GM12891 (cell line): ENCODE results near the gene MLLT10.

Source experiments
- POLR2A ChIP-seq: IDR thresholded peaks from 2 replicates; pipeline ENCODE4 v1.6.1; 2011; ENCODE audit warnings: low read depth, low read length, control low read depth
- POLR2AphosphoS5 ChIP-seq: IDR thresholded peaks from 2 replicates; pipeline ENCODE4 v1.6.1; 2011; ENCODE audit warnings: low read depth, low read length, control low read depth
- POU2F2 ChIP-seq: IDR thresholded peaks from 2 replicates; pipeline ENCODE4 v1.6.1; 2011; ENCODE audit warnings: low read depth, mild to moderate bottlenecking, control low read depth, low read length, moderate library complexity
- TAF1 ChIP-seq: IDR thresholded peaks from 2 replicates; pipeline ENCODE4 v1.6.1; 2011; ENCODE audit warnings: low read depth, low read length, control low read depth

DNA sequence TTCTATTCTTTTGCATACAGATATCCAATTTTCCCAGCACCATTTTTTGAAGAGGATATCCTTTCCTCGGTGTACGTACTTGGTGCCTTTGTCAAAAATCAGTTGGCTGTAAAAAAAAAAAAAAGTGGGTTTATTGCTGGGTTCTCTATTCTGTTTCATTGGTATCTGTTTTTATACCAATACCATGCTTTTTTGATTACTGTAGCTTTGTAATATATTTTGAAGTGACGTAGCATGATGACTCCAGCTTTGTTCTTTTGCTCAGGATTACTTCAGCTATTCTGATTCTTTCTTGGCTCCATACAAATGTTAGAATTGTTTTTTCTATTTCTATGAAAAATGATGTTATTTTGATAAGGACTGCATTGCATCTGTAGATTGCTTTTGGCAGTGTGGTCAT is 165.5 kb downstream of the MLLT10 start:
- TF ChIP-seq POLR2A: no peak
- TF ChIP-seq POLR2AphosphoS5: no peak
- no peak for TF ChIP-seq TAF1
- TF ChIP-seq POU2F2: no peak
